Activated T-helper 2 cell treated with anti-CD3 and anti-CD28 coated beads, Interferon-gamma antibody, Interleukin-2, Interleukin-4, amounts not matched to agents 10 μg/mL and 5 μg/mL and 100 μg/mL, durations not matched to agents 14 hours and 24 hours and 36 hours (primary cell): Measurements from ENCODE around the gene TAF1. TPM values are rescaled to one million over a fixed set of nuclear protein-coding genes. Genes with fewer than 3 reads are reported as not detected.
A peak's percentile ranks its signal among the peaks of the same experiment; 100 is the strongest.
"Not testable (repeated sequence)": the region's sequence is repeated elsewhere in the genome, so short reads cannot be mapped to it uniquely, and the experiment has no call there.

ENCODE experiments used
- DNase-seq: peaks from one replicate; pipeline ENCODE4 v3.0.0; 2021; ENCODE audit warnings: low spot score
- H3K27ac Mint-ChIP-seq: one replicate; pipeline ENCODE4 v1.8.0; 2021; ENCODE audit warnings: mixed read lengths
- H3K27me3 Mint-ChIP-seq: one replicate; pipeline ENCODE4 v1.8.0; 2021; ENCODE audit warnings: low read depth, mixed read lengths
- H3K36me3 Mint-ChIP-seq: one replicate; pipeline ENCODE4 v1.8.0; 2021; ENCODE audit warnings: low read depth, mixed read lengths
- H3K4me1 Mint-ChIP-seq: one replicate; pipeline ENCODE4 v1.8.0; 2021; ENCODE audit warnings: low read depth, mixed read lengths
- H3K4me3 Mint-ChIP-seq: one replicate; pipeline ENCODE4 v1.8.0; 2021; ENCODE audit warnings: low read depth, mild to moderate bottlenecking, moderate library complexity, mixed read lengths
- H3K9me3 Mint-ChIP-seq: one replicate; pipeline ENCODE4 v1.8.0; 2021; ENCODE audit warnings: mixed read lengths
- intact Hi-C: fragments of 100-400 bp; cut with micrococcal nuclease; formaldehyde crosslinking; loops from one replicate; pipeline ENCODE4 v1.15.1; 2023
- total RNA-seq: library from RNA; stranded (reverse); gene quantifications from 2 replicates; pipeline ENCODE4 v1.2.3, GENCODE V29; 2022

TAF1 gene
- total RNA-seq, 1 donor from 2014 or later: 48.0 TPM

GRCh38 chrX:71366674-71367256, 608 bp downstream of the TAF1 start:
- intact Hi-C loops: loop anchor here (1.0 to 10.0 kb wide), 6 partner anchors 64 to 252 kb away; partner anchors contain the start of genes IL2RG, ITGB1BP2, MED12 and NONO
- Mint-ChIP-seq H3K4me1 (peaks cover 23% of the 10 kb centered on the region), H3K9me3 (no peaks in the 10 kb centered on the region)

DNA sequence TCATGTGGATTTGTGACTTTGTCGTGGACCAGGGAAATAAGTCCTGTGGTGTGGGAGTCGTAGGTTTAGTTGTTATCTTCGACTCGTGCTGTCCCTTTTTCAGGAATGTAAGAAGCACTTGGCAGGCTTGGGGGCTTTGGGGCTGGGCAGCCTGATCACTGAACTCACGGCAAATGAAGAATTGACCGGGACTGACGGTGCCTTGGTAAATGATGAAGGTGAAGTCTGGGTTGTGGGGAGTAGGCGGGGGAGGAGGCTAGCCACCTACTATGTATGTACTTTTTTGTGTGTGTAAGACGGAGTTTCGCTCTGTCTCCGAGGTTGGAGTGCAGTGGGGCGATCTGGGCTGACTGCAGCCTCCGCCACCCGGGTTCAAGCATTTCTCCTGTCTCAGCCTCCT, 1.2 kb downstream of the TAF1 start:
- intact Hi-C loops: loop anchor here (1.0 to 10.0 kb wide), 4 partner anchors 65 to 253 kb away; partner anchors contain the start of genes IL2RG, ITGB1BP2, MED12 and NONO
- peak overlapping the region; percentile 99 for H3K27ac Mint-ChIP-seq
- peaks cover 42% of the 10 kb centered on the region for H3K36me3 Mint-ChIP-seq
- H3K27me3 Mint-ChIP-seq: no peaks in the 10 kb centered on the region
- peak overlapping the region; percentile 98 for H3K4me3 Mint-ChIP-seq
- H3K9me3 Mint-ChIP-seq: no peaks in the 10 kb centered on the region
- no peak for DNase-seq
- peaks cover 23% of the 10 kb centered on the region for H3K4me1 Mint-ChIP-seq

More at GRCh38 chrX:71366674-71367256, 608 bp downstream of the TAF1 start:
- H3K27ac Mint-ChIP-seq: peak overlapping the region; percentile 99
- no peaks in the 10 kb centered on the region for H3K27me3 Mint-ChIP-seq
- DNase-seq: peak; percentile 14
- peak overlapping the region; percentile 98 for H3K4me3 Mint-ChIP-seq
- peaks cover 39% of the 10 kb centered on the region for H3K36me3 Mint-ChIP-seq

- Mint-ChIP-seq H3K27me3 (no peaks in the 10 kb centered on the region), H3K36me3 (peaks cover 59% of the 10 kb centered on the region), H3K27ac (no peak overlapping the region), H3K9me3 (no peaks in the 10 kb centered on the region), H3K4me3 (no peak overlapping the region), H3K4me1 (peaks cover 21% of the 10 kb centered on the region)
- no peak for DNase-seq
- intact Hi-C loops: no loop called here
Measured at GRCh38 chrX:71372388-71372787, 6.2 kb downstream of the TAF1 start.

- H3K27ac Mint-ChIP-seq: no peak overlapping the region
- peaks cover 71% of the 10 kb centered on the region for H3K36me3 Mint-ChIP-seq
- DNase-seq: no peak
- no peaks in the 10 kb centered on the region for H3K9me3 Mint-ChIP-seq
- no peaks in the 10 kb centered on the region for H3K27me3 Mint-ChIP-seq
- H3K4me1 Mint-ChIP-seq: no peaks in the 10 kb centered on the region
- H3K4me3 Mint-ChIP-seq: no peak overlapping the region
- intact Hi-C loops: no loop called here
Measured at GRCh38 chrX:71378732-71379131, 12.6 kb downstream of the TAF1 start.

DNA sequence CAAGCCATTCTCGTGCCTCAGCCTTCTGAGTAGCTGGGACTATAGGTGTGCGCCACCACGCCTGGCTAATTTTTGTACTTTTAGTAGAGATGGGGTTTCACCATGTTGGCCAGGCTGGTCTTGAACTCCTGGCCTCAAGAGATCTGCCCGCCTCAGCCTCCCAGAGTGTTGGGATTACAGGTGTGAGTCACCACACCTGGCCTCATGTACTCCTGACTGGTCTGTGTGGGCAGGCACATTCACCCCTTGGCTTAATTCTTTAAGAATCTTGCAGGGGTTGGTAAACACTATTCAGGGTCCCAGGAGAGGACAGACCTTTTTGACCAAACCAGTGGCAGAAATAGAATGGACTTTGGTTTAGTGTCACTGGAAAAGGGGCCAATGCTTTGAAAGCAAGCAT, 25.6 kb downstream of the TAF1 start:
- H3K27ac Mint-ChIP-seq, H3K4me1 Mint-ChIP-seq, H3K27me3 Mint-ChIP-seq, intact Hi-C loops, H3K9me3 Mint-ChIP-seq, DNase-seq, H3K4me3 Mint-ChIP-seq: not testable (repeated sequence)
- H3K36me3 Mint-ChIP-seq: peaks cover 74% of the 10 kb centered on the region

DNA sequence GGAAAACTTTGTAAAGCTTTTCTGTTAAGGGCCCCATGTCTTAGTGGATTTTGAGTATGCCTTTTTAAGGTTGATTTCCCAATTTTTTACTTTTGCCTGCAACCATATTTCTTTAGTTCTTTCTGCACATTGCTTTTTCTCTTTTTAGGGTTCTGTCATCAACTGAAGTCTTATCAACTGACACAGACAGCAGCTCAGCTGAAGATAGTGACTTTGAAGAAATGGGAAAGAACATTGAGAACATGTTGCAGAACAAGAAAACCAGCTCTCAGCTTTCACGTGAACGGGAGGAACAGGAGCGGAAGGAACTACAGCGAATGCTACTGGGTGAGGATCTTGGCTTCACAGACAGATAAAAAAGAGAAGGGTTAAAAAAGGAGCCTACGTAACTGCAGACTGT, 27.8 kb downstream of the TAF1 start:
- DNase-seq: no peak
- peaks cover 71% of the 10 kb centered on the region for H3K36me3 Mint-ChIP-seq
- no peaks in the 10 kb centered on the region for H3K4me1 Mint-ChIP-seq
- H3K27me3 Mint-ChIP-seq: no peaks in the 10 kb centered on the region
- no peak overlapping the region for H3K4me3 Mint-ChIP-seq
- intact Hi-C loops: no loop called here
- H3K9me3 Mint-ChIP-seq: no peaks in the 10 kb centered on the region
- no peak overlapping the region for H3K27ac Mint-ChIP-seq

- Mint-ChIP-seq H3K4me3 (no peak overlapping the region), H3K36me3 (peaks cover 58% of the 10 kb centered on the region), H3K27me3 (no peaks in the 10 kb centered on the region), H3K9me3 (no peaks in the 10 kb centered on the region), H3K4me1 (no peaks in the 10 kb centered on the region), H3K27ac (no peak overlapping the region)
- DNase-seq: no peak
- intact Hi-C loops: no loop called here
Measured at GRCh38 chrX:71396576-71396975, 30.4 kb downstream of the TAF1 start.

- Mint-ChIP-seq H3K36me3 (peaks cover 41% of the 10 kb centered on the region), H3K4me3 (no peak overlapping the region), H3K27me3 (no peaks in the 10 kb centered on the region), H3K27ac (no peak overlapping the region), H3K4me1 (no peaks in the 10 kb centered on the region), H3K9me3 (no peaks in the 10 kb centered on the region)
- DNase-seq: no peak
- intact Hi-C loops: no loop called here
Measured at GRCh38 chrX:71400710-71401109, 34.6 kb downstream of the TAF1 start.

- H3K4me1 Mint-ChIP-seq, DNase-seq, H3K27ac Mint-ChIP-seq, H3K9me3 Mint-ChIP-seq, H3K27me3 Mint-ChIP-seq, H3K4me3 Mint-ChIP-seq, intact Hi-C loops: not testable (repeated sequence)
- H3K36me3 Mint-ChIP-seq: peaks cover 27% of the 10 kb centered on the region
Measured at GRCh38 chrX:71416260-71416659, 50.1 kb downstream of the TAF1 start.

GRCh38 chrX:71420686-71421085, 54.5 kb downstream of the TAF1 start:
- Mint-ChIP-seq H3K27me3 (no peaks in the 10 kb centered on the region), H3K4me3 (no peak overlapping the region), H3K4me1 (no peaks in the 10 kb centered on the region), H3K9me3 (no peaks in the 10 kb centered on the region), H3K27ac (no peak overlapping the region), H3K36me3 (peaks cover 36% of the 10 kb centered on the region)
- intact Hi-C loops: no loop called here
- no peak for DNase-seq

GRCh38 chrX:71432733-71433132, 66.6 kb downstream of the TAF1 start:
- intact Hi-C loops: no loop called here
- Mint-ChIP-seq H3K4me1 (no peaks in the 10 kb centered on the region), H3K27me3 (no peaks in the 10 kb centered on the region), H3K4me3 (no peak overlapping the region), H3K27ac (no peak overlapping the region), H3K9me3 (no peaks in the 10 kb centered on the region), H3K36me3 (peaks cover 31% of the 10 kb centered on the region)
- DNase-seq: no peak

GRCh38 chrX:71438750-71439149, 72.6 kb downstream of the TAF1 start:
- intact Hi-C loops: no loop called here
- H3K27ac Mint-ChIP-seq: peak overlapping the region; percentile 55
- no peaks in the 10 kb centered on the region for H3K27me3 Mint-ChIP-seq

DNA sequence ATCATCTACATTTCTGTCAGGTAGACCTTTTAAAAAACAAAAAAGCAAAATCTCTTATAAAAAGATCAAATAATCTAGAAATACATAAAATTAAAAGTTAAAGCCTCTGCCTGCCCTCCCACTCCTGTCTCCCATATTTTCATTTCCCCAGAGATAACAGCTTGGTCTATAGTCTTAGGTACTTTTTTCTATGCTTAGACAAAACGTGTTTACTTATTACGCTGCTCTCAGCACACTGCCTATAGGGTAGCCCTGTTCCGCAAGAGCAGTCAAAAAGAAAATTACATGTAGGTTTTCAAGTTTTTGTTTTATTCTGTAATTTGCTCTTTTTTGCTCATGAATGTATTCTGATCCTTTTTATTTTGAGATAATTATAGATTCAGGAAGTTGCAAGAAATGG, 73.3 kb downstream of the TAF1 start:
- H3K4me1 Mint-ChIP-seq: peaks cover 3% of the 10 kb centered on the region
- H3K27ac Mint-ChIP-seq: peak overlapping the region; percentile 55

More at GRCh38 chrX:71438750-71439149, 72.6 kb downstream of the TAF1 start:
- Mint-ChIP-seq H3K4me1 (peaks cover 3% of the 10 kb centered on the region), H3K36me3 (peaks cover 50% of the 10 kb centered on the region), H3K9me3 (no peaks in the 10 kb centered on the region), H3K4me3 (no peak overlapping the region)
- no peak for DNase-seq

More for the DNA sequence above, 73.3 kb downstream of the TAF1 start:
- Mint-ChIP-seq H3K36me3 (peaks cover 48% of the 10 kb centered on the region), H3K9me3 (no peaks in the 10 kb centered on the region), H3K4me3 (no peak overlapping the region), H3K27me3 (no peaks in the 10 kb centered on the region)
- intact Hi-C loops: no loop called here
- DNase-seq: no peak
